ENCODE data around the gene DMRT3. TPM values are rescaled to one million over a fixed set of nuclear protein-coding genes. Genes with fewer than 3 reads are reported as not detected.

DMRT3 gene
- polyA plus RNA-seq, 4 donors = 1.4 to 2.1 (median 1.7) TPM

Other genes starting within 250 kb of the DMRT3 start
- not detected for gene DMRT1, start 135.0 kb upstream of the DMRT3 start, polyA plus RNA-seq (ENCODE audit: insufficient read length in 4 of 4)
- 1 to 10 TPM; 1.8 to 5.9 (median 3.3) TPM for gene DMRT2, start 73.7 kb downstream of the DMRT3 start, polyA plus RNA-seq (ENCODE audit: insufficient read length in 4 of 4)

Data from left renal pelvis (tissue), 4 donors.